Neural cell (in vitro differentiated cells): Measurements from ENCODE around the gene SLITRK1.

ENCODE experiments used
- CTCF ChIP-seq: fragments of 450-650 bp; IDR thresholded peaks from 2 replicates; pipeline ENCODE4 v1.5.1; 2014; ENCODE audit warnings: antibody characterized with exemption, mild to moderate bottlenecking, moderate library complexity; ENCODE audit not compliant: poor library complexity, severe bottlenecking
- EZH2 ChIP-seq: fragments of 200-600, 300-800 bp; shearing (Covaris generic), sonication (generic); IDR thresholded peaks from 2 replicates; pipeline ENCODE4 v1.6.1; 2014; ENCODE audit warnings: antibody characterized with exemption, low read length, borderline replicate concordance, mild to moderate bottlenecking; ENCODE audit not compliant: insufficient read depth, poor library complexity, severe bottlenecking
- POLR2AphosphoS5 ChIP-seq: IDR thresholded peaks from 2 replicates; pipeline ENCODE4 v1.6.1; 2012
- RAD21 ChIP-seq: fragments of 450-650 bp; conservative IDR thresholded peaks from 2 replicates; pipeline ENCODE4 v1.6.1; 2014; ENCODE audit warnings: antibody characterized with exemption, mild to moderate bottlenecking, moderate library complexity
- SMC3 ChIP-seq: fragments of 450-650 bp; conservative IDR thresholded peaks from 2 replicates; pipeline ENCODE4 v1.6.1; 2014; ENCODE audit warnings: antibody characterized with exemption, mild to moderate bottlenecking, moderate library complexity; ENCODE audit not compliant: poor library complexity
- TAF1 ChIP-seq: IDR thresholded peaks from 2 replicates; pipeline ENCODE4 v1.6.1; 2012; ENCODE audit warnings: low read depth

- TF ChIP-seq RAD21 = no peak
- no peak for TF ChIP-seq EZH2
- no peak for TF ChIP-seq TAF1
- TF ChIP-seq CTCF = no peak
- no peak for TF ChIP-seq POLR2AphosphoS5
- TF ChIP-seq SMC3 = no peak
Observed at GRCh38 chr13:83845106-83845505, 37.2 kb downstream of the SLITRK1 start.
